ENCODE measurements around the gene CAST.

Gene CAST

GRCh38 chr5:96745025-96745424 is 82.8 kb downstream of the CAST start:
- DNase-seq (ENCODE audit: low read depth in 2 of 2): no peak

- DNase-seq (ENCODE audit: low read depth in 2 of 2): no peak
Observed at GRCh38 chr5:96745844-96746531, 83.8 kb downstream of the CAST start.

- no peak for DNase-seq (ENCODE audit: low read depth in 2 of 2)
Observed at GRCh38 chr5:96747720-96748119, 85.5 kb downstream of the CAST start.

- no peak for DNase-seq (ENCODE audit: low read depth in 2 of 2)
Observed at GRCh38 chr5:96750110-96750822, 88.1 kb downstream of the CAST start.

- no peak for DNase-seq (ENCODE audit: low read depth in 2 of 2)
Observed at GRCh38 chr5:96751203-96752169, 89.3 kb downstream of the CAST start.

- DNase-seq (ENCODE audit: low read depth in 2 of 2): no peak
Observed at GRCh38 chr5:96752341-96753016, 90.3 kb downstream of the CAST start.

- no peak for DNase-seq (ENCODE audit: low read depth in 2 of 2)
Observed at GRCh38 chr5:96753017-96753397, 90.8 kb downstream of the CAST start.

- no peak for DNase-seq (ENCODE audit: low read depth in 2 of 2)
Observed at GRCh38 chr5:96753848-96754247, 91.7 kb downstream of the CAST start.

- DNase-seq (ENCODE audit: low read depth in 2 of 2): no peak
Observed at GRCh38 chr5:96755851-96756250, 93.7 kb downstream of the CAST start.

GRCh38 chr5:96756985-96757384 is 94.8 kb downstream of the CAST start:
- DNase-seq (ENCODE audit: low read depth in 2 of 2): no peak

- DNase-seq (ENCODE audit: low read depth in 2 of 2): no peak
Observed at GRCh38 chr5:96758621-96759020, 96.4 kb downstream of the CAST start.

GRCh38 chr5:96761618-96762017 is 99.4 kb downstream of the CAST start:
- no peak for DNase-seq (ENCODE audit: low read depth in 2 of 2)

- no peak for DNase-seq (ENCODE audit: low read depth in 2 of 2)
Observed at GRCh38 chr5:96763026-96763425, 100.8 kb downstream of the CAST start.

GRCh38 chr5:96765043-96765442 is 102.9 kb downstream of the CAST start:
- DNase-seq (ENCODE audit: low read depth in 2 of 2): no peak

GRCh38 chr5:96768708-96769251 is 106.6 kb downstream of the CAST start:
- no peak for DNase-seq (ENCODE audit: low read depth in 2 of 2)

GRCh38 chr5:96771395-96771794 is 109.2 kb downstream of the CAST start:
- no peak for DNase-seq (ENCODE audit: low read depth in 2 of 2)

- no peak for DNase-seq (ENCODE audit: low read depth in 2 of 2)
Observed at GRCh38 chr5:96772111-96772510, 109.9 kb downstream of the CAST start.

- no peak for DNase-seq (ENCODE audit: low read depth in 2 of 2)
Observed at GRCh38 chr5:96772542-96772941, 110.4 kb downstream of the CAST start.

GRCh38 chr5:96775050-96775449 is 112.9 kb downstream of the CAST start:
- DNase-seq (ENCODE audit: low read depth in 2 of 2): no peak

GRCh38 chr5:96775689-96776088 is 113.5 kb downstream of the CAST start:
- DNase-seq (ENCODE audit: low read depth in 2 of 2): no peak

GRCh38 chr5:96776621-96777020 is 114.4 kb downstream of the CAST start:
- DNase-seq (ENCODE audit: low read depth in 2 of 2): no peak

- DNase-seq (ENCODE audit: low read depth in 2 of 2): no peak
Observed at GRCh38 chr5:96778409-96778808, 116.2 kb downstream of the CAST start.

Data from stimulated activated CD8-positive, alpha-beta memory T cell treated with anti-CD3 and anti-CD28 coated beads, Interleukin-15, amount 100 ng/mL, for 4 hours (primary cell).